ENCODE results near the gene RUFY2.

RUFY2 gene

DNA sequence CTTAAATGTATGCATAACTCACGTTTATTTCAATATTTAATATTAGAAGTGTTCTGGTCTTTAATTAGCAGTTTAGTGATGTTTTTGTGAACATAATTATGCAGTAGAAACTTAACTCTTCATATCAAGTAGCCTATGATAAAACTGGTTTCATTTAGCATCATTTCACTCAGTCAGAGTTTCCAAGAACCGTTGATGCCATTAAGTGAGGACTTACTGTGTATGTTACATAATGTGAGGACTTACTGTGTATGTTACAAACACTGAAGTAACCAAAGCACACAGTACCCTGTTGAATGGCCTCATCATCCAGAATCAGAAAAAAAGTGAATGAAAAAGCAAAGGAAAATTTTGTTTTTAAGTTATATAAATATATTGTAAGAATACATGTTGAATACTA, 41.5 kb downstream of the RUFY2 start:
- DNase-seq (ENCODE audit: extremely low spot score, insufficient read length, low read depth) (no peak), FAIRE-seq (no peak)

DNA sequence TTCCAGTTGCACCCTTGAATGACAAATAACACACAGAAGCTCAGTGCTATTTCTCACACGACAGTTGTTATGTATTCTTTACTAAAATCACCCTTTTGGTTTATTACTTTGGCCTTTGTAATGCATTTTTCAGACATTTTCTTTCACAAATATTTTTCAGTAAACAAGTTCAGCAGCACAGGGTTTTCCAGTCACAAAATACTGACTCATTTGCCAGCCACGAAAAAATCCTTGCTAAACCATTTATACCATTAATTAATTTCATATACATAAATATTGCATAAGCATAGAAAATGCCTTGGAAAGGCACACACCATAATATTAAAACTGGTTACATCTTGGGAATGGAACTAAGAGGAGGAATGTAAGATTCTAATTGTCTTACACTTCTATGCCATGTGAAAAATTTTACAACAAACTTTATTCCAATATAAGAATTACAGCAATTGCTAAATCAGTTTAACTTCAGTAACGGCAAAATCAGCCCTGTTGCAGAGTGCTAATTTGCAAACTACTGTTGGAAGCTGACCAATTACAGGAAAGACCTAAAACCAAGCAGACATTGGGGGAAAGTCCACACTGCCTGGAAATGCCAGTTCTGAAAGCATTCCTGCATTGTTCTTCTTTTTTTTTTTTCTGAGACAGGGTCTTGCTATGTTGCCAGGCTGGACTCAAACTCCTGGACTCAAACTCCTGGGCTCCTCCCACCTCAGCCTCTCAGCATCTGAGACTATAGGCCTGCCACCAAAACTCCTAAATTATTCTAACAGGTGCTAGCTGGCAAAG, 42.8 kb downstream of the RUFY2 start:
- DNase-seq (ENCODE audit: extremely low spot score, insufficient read length, low read depth): no peak
- FAIRE-seq: no peak

DNA sequence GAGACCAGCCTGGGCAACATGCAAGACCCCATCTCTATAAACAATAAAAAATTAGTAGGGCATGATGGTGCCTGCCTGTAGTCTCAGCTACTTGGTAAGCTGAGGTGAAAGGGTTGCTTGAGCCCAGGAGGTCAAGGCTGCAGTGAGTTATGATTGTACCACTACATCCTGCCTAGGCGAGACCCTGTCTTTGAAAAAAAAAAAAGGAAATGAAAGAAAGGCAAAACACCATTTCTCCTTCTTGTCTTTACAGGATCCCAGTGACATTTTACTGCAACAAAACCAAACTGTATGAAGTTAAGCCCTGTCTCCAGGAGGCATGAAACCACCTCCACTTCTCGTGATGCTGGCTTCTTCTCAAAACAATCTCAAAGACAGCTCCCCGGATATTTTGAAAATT, 44.5 kb downstream of the RUFY2 start:
- FAIRE-seq: no peak
- DNase-seq (ENCODE audit: extremely low spot score, insufficient read length, low read depth): no peak

- DNase-seq (ENCODE audit: extremely low spot score, insufficient read length, low read depth): no peak
Measured at GRCh38 chr10:68359189-68359588, 47.9 kb downstream of the RUFY2 start.

DNA sequence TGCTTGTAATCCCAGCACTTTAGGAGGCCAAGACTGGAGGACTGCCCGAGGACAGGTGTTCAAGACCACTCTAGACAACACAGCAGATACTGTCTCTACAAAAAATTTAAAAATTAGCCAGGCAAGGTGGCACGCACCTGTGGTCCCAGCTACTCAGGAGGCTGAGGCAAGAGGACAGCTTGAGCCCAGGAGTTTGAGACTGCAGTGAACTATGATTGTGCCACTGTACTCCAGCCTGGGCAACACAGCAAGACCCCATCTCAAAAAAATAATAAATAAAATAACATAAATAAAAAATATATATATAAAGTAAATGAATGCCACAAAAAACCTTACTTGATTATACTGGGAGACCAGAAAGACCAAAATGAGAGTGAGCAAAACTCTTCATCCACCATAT, 53.5 kb downstream of the RUFY2 start:
- DNase-seq (ENCODE audit: extremely low spot score, insufficient read length, low read depth): no peak
- no peak for FAIRE-seq

More at GRCh38 chr10:68359189-68359588, 47.9 kb downstream of the RUFY2 start:
- FAIRE-seq: no peak

- DNase-seq (ENCODE audit: extremely low spot score, insufficient read length, low read depth) (no peak), FAIRE-seq (peak; percentile 81)
Measured at GRCh38 chr10:68348265-68348741, 58.8 kb downstream of the RUFY2 start.

GRCh38 chr10:68346774-68347173, 60.3 kb downstream of the RUFY2 start:
- no peak for FAIRE-seq
- DNase-seq (ENCODE audit: extremely low spot score, insufficient read length, low read depth): no peak

DNA sequence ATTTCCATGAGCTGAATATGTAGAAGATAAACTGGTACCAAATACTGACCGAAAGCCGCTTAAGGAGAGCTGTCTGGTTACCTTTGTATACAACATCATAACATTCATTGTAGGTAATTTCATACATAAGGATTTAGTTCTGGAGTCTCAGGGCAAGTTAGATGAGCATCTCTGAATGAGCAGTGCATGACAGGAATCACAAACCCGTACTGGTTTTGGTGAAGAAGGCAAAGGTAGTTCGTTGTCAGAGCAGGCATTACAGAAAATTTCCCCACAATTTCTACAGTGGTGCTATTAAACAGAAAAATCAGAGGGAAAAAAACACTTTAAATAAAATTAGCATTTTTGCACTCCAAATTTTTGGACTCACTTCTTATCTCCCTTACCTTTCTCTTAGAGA, 61.5 kb downstream of the RUFY2 start:
- DNase-seq (ENCODE audit: extremely low spot score, insufficient read length, low read depth): no peak
- FAIRE-seq: no peak

GRCh38 chr10:68342909-68343516, 64.1 kb downstream of the RUFY2 start:
- DNase-seq (ENCODE audit: extremely low spot score, insufficient read length, low read depth) (no peak), FAIRE-seq (peak; percentile 46)

DNA sequence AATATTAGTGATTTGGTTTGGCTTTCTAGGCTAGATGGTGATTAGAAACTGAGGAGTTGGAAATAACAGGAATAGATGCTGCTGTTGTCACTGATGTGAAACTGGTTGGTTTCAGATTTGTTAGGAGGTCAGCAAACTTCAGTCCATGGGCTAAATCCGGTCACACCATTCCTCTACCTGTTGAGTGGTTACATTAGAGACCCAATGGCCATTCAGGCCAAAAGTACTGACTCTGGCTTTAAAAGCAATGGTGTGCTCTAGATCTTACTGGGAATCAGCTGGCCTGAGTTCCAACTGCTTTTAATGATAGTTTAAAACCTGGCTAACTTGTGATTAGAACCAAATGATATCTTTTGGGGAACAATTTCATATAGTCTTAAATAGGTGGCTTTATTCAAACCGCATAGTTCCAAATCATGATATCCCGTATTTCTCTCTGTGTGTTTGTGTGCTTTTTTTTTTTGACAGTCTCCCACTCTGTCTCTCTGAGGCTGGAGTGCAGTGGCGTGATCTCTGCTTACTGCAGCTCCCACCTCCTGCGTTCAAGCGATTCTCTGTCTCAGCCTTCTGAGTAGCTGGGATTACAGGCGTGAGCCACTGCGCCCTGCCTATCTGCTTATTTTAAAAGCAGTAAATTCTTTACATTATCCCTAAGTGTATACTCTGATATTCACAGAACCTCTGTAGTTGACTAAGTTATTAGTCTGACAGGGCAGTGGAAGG, 66.6 kb downstream of the RUFY2 start:
- no peak for FAIRE-seq
- DNase-seq (ENCODE audit: extremely low spot score, insufficient read length, low read depth): no peak

DNA sequence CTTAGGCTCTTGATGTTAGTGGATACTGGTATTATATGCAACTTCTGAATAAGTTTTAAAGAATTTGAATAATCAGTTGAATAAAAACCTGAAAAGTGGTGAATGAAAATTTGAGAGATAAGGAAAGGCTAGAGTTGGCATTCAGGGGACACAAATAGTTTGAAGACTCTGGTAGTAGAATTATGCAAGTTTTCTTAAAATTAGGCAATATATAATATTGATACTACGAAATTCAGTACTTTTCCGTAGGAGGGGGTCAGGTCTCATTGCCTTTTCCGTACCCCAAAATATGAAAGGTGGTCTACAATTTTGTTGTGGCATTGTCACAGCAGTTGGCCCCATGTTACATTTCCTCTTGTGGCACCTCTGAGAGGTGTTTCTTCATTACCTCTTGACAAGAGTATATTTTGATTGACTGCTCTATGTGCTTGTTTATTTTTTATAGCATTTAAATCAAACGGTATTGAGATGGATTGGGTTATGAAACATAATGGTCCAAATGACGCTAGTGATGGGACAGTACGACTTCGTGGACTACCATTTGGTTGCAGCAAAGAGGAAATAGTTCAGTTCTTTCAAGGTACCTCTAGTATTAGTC, 70.2 kb downstream of the RUFY2 start:
- FAIRE-seq: no peak
- DNase-seq (ENCODE audit: extremely low spot score, insufficient read length, low read depth): no peak

- no peak for FAIRE-seq
Measured at GRCh38 chr10:68334672-68335467, 72.2 kb downstream of the RUFY2 start.

GRCh38 chr10:68333440-68334431, 73.3 kb downstream of the RUFY2 start:
- peak; percentile 18 for FAIRE-seq

More at GRCh38 chr10:68334672-68335467, 72.2 kb downstream of the RUFY2 start:
- no peak for DNase-seq (ENCODE audit: extremely low spot score, insufficient read length, low read depth)

GRCh38 chr10:68333058-68333395, 74.0 kb downstream of the RUFY2 start:
- FAIRE-seq (no peak), DNase-seq (ENCODE audit: extremely low spot score, insufficient read length, low read depth) (no peak)

More at GRCh38 chr10:68333440-68334431, 73.3 kb downstream of the RUFY2 start:
- DNase-seq (ENCODE audit: extremely low spot score, insufficient read length, low read depth): no peak

GRCh38 chr10:68332259-68333057, 74.6 kb downstream of the RUFY2 start, which contains the start of gene PBLD:
Gene PBLD (minus strand): TSS chr10:68332928. CDS start chr10:68306844, 26,084 bp downstream.
- FAIRE-seq: peak; percentile 56
- DNase-seq (ENCODE audit: extremely low spot score, insufficient read length, low read depth): no peak

GRCh38 chr10:68331455-68332258, 75.4 kb downstream of the RUFY2 start, which contains the start of gene HNRNPH3:
Gene HNRNPH3 (plus strand): TSS chr10:68332064. CDS start chr10:68337222, 5,158 bp downstream.
- peak; percentile 92 for DNase-seq (ENCODE audit: extremely low spot score, insufficient read length, low read depth)
- peak; percentile 95 for FAIRE-seq
